ENCODE data around the gene ADAMTS14.

Gene ADAMTS14

DNA sequence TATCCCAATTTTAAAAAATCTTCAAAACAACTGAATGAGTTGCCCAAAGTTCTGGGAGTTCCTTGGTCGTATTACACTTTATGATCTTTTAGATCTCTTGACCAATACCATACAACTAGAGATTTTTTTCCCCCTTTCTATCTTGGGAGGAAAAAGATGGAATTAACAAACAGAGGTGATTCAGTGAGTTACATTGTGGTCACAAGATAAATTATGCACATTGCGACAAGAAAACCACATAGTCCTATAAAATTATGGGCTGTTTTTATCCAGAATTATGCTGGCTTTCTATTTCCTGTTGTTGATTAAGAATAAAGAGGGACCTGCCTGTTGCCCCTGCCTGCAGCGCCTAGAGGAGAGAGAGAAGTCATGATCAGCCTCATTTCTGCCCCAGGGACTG lies 135.2 kb downstream of the ADAMTS14 start:
- TF ChIP-seq, protein P1, sequence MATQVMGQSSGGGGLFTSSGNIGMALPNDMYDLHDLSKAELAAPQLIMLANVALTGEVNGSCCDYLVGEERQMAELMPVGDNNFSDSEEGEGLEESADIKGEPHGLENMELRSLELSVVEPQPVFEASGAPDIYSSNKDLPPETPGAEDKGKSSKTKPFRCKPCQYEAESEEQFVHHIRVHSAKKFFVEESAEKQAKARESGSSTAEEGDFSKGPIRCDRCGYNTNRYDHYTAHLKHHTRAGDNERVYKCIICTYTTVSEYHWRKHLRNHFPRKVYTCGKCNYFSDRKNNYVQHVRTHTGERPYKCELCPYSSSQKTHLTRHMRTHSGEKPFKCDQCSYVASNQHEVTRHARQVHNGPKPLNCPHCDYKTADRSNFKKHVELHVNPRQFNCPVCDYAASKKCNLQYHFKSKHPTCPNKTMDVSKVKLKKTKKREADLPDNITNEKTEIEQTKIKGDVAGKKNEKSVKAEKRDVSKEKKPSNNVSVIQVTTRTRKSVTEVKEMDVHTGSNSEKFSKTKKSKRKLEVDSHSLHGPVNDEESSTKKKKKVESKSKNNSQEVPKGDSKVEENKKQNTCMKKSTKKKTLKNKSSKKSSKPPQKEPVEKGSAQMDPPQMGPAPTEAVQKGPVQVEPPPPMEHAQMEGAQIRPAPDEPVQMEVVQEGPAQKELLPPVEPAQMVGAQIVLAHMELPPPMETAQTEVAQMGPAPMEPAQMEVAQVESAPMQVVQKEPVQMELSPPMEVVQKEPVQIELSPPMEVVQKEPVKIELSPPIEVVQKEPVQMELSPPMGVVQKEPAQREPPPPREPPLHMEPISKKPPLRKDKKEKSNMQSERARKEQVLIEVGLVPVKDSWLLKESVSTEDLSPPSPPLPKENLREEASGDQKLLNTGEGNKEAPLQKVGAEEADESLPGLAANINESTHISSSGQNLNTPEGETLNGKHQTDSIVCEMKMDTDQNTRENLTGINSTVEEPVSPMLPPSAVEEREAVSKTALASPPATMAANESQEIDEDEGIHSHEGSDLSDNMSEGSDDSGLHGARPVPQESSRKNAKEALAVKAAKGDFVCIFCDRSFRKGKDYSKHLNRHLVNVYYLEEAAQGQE (IDR thresholded peaks at IDR 0.05; ENCODE audit: low read depth), result no peak
- TF ChIP-seq TAF1 (IDR thresholded peaks at IDR 0.05; ENCODE audit: low read depth), result no peak

GRCh38 chr10:70809011-70809611 lies 136.8 kb downstream of the ADAMTS14 start:
- TF ChIP-seq CEBPB (IDR thresholded peaks at IDR 0.05) (no peak), EGR1 (IDR thresholded peaks at IDR 0.05) (no peak), RAD21 (IDR thresholded peaks at IDR 0.05; ENCODE audit: low read depth) (no peak), TEAD4 (IDR thresholded peaks at IDR 0.05) (no peak), FOXM1 (IDR thresholded peaks at IDR 0.05; ENCODE audit: borderline replicate concordance, low read depth) (no peak), TAF1 (IDR thresholded peaks at IDR 0.05; ENCODE audit: low read depth) (no peak), YY1 (IDR thresholded peaks at IDR 0.05; ENCODE audit: low read depth) (no peak), EP300 (IDR thresholded peaks at IDR 0.05; ENCODE audit: borderline replicate concordance) (no peak), ZBTB7A (IDR thresholded peaks at IDR 0.05; ENCODE audit: low read depth) (no peak), NFIC (IDR thresholded peaks at IDR 0.05) (no peak), TCF12 (IDR thresholded peaks at IDR 0.05; ENCODE audit: low read depth) (no peak), CREB1 (IDR thresholded peaks at IDR 0.05; ENCODE audit: low read depth) (no peak), USF1 (IDR thresholded peaks at IDR 0.05) (no peak)
- TF ChIP-seq, protein P2, sequence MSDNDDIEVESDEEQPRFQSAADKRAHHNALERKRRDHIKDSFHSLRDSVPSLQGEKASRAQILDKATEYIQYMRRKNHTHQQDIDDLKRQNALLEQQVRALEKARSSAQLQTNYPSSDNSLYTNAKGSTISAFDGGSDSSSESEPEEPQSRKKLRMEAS (IDR thresholded peaks at IDR 0.05), result no peak
- TF ChIP-seq, protein P1 (IDR thresholded peaks at IDR 0.05; ENCODE audit: low read depth), result no peak

- TF ChIP-seq CREB1 (IDR thresholded peaks at IDR 0.05; ENCODE audit: low read depth) (no peak), RAD21 (IDR thresholded peaks at IDR 0.05; ENCODE audit: low read depth) (no peak), USF1 (IDR thresholded peaks at IDR 0.05) (no peak), TAF1 (IDR thresholded peaks at IDR 0.05; ENCODE audit: low read depth) (no peak), CEBPB (IDR thresholded peaks at IDR 0.05) (no peak), EP300 (IDR thresholded peaks at IDR 0.05; ENCODE audit: borderline replicate concordance) (no peak), YY1 (IDR thresholded peaks at IDR 0.05; ENCODE audit: low read depth) (no peak), NFIC (IDR thresholded peaks at IDR 0.05) (no peak), ZBTB7A (IDR thresholded peaks at IDR 0.05; ENCODE audit: low read depth) (no peak), TEAD4 (IDR thresholded peaks at IDR 0.05) (no peak), EGR1 (IDR thresholded peaks at IDR 0.05) (no peak), FOXM1 (IDR thresholded peaks at IDR 0.05; ENCODE audit: borderline replicate concordance, low read depth) (no peak)
- TF ChIP-seq, protein P1 (IDR thresholded peaks at IDR 0.05; ENCODE audit: low read depth), result no peak
- TF ChIP-seq, protein P2 (IDR thresholded peaks at IDR 0.05), result no peak
Measured at GRCh38 chr10:70809726-70810125, 137.4 kb downstream of the ADAMTS14 start.

DNA sequence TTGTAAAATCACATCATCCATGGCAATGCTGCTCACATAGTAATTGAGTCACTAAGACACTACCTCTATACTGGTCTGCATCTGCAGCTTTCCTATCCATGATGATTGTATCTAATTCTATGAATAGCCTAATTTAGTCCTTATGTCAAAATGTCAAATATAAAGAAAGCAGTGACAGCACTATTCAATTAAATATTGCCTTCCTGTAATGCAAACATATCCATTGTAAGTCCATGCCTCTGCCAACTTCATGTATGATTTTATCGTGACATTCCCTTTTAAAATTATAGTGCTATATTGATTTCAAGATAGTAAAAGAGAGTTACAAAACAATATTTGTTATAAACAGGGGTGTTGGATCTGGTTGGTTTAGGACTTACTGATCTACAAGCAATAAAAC lies 138.7 kb downstream of the ADAMTS14 start:
- TF ChIP-seq TEAD4 (IDR thresholded peaks at IDR 0.05) (no peak), NFIC (IDR thresholded peaks at IDR 0.05) (no peak), YY1 (IDR thresholded peaks at IDR 0.05; ENCODE audit: low read depth) (no peak), TCF12 (IDR thresholded peaks at IDR 0.05; ENCODE audit: low read depth) (no peak)
- TF ChIP-seq, protein P2 (IDR thresholded peaks at IDR 0.05), result no peak

Measured in Ishikawa (cell line).